Cerebellar cortex (tissue), 1 donor: Measurements from ENCODE around the gene HNRNPUL1.

Experiments used
- DNase-seq: peaks from one replicate; pipeline ENCODE4 v3.0.0-alpha.2; 2015; ENCODE audit warnings: low spot score

Gene HNRNPUL1

DNA sequence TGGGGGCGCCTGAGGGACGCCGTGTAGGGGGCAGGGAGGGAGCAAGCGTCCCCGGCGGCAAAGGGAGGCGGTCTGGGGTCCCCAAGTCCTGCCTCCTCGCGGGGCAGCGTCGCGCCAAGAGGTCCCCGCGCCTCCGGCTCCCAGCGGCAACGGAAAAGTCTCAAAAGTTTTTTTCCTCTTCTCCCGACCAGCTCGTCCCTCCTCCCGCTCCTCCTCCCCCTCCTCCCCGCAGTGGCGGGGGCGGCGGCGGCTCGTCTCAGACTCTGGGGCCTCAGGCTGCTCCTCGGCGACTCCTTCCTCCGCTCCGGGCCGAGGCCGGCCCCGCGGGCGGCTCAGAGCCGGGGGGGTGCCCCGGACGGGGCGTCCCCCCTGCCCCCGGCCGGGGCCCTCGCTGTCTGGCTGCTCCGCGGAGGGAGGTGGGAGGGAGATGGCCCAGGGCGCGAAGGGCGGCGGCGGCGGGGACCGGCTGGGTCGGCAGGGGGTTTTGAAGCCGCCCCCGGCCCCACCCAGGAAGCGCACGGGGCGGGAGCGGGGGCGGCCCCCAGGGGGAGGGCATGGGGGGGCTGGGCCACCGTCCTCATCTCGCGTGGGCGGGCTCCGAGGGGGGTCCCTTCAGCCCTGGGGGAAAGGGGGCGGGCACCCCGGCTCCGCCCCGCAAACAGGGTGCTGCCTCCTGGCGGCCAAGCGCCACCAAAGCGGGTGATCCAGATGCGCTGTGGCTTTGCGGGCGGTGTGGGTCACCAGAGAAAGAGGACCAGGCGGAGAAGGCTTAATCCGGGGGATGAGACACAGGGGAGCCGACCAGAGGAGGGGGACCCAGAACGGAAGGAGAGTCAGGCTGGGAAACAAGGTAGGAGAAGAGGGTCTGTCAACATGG, 89.5 kb downstream of the HNRNPUL1 start, which contains the start of gene TGFB1:
TSS of gene TGFB1 (minus strand) at position 457 of the 877 bp plus-strand sequence. CDS start 878 bp downstream, outside the sequence.
- peak; percentile 44 for DNase-seq

DNA sequence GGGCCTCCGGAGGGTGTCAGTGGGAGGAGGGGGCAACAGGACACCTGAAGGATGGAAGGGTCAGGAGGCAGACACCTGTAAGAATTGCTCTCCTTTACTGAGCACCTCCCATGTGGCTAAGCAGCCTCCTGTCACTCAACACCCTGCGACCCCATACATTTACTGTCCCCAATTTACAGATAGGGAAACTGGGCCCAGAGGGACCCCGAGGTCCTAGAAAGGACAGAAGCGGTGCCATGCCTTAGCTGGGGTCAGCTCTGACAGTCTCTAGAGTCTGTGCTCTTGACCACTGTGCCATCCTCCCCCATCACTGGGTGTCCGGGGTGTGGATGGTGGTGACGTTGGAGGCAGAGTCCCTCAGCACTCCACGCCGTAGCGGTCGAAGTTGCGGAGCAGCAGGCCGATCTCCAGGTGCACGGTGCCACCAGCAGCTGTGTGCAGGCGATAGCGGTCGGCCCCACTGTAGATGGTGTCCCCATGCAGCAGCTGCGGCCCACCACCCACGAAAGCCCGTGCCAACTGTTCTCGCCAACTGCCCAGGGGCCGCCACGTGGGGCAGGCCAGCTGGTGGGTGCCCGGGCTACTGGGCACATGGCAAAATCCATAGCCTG, 90.3 kb downstream of the HNRNPUL1 start:
- no peak for DNase-seq

DNA sequence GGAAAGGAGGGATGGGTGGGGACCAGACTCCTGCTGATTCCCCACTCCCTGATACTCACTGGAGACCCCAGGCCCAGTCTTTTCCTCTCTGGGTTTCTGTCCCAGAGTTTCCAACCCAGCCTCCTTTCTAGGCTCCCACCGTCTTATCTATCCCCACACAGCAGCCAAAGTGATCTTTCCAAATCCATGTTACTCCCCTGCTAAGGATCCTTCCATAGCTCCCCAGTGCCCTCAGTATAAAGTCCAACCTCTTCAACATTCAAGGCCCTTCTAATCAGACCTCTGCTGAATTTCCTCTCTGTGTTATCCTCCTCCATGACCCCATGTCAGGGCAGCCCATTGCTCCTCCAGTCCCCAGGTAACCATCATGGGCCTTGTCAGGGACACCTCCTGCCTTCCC, 90.9 kb downstream of the HNRNPUL1 start:
- no peak for DNase-seq

DNA sequence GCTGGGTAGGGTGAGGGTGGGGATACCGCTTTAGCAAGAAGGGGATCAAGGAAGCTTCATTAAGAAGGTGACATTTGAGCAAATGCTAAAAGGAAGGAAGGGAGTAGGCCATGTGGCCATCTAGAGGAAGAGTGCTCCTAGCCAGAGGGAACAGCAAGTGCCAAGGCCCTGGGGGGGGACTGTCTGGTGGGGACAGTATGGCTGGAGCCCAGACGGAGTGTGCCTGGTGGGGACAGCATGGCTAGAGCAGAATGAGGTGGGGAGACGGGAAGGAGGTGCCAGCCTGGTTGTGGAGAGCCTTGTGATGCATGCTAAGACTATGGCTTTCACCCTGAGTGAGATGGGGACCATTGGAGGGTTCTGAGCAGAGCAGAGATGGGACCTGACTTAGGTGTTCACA, 91.6 kb downstream of the HNRNPUL1 start:
- no peak for DNase-seq

DNA sequence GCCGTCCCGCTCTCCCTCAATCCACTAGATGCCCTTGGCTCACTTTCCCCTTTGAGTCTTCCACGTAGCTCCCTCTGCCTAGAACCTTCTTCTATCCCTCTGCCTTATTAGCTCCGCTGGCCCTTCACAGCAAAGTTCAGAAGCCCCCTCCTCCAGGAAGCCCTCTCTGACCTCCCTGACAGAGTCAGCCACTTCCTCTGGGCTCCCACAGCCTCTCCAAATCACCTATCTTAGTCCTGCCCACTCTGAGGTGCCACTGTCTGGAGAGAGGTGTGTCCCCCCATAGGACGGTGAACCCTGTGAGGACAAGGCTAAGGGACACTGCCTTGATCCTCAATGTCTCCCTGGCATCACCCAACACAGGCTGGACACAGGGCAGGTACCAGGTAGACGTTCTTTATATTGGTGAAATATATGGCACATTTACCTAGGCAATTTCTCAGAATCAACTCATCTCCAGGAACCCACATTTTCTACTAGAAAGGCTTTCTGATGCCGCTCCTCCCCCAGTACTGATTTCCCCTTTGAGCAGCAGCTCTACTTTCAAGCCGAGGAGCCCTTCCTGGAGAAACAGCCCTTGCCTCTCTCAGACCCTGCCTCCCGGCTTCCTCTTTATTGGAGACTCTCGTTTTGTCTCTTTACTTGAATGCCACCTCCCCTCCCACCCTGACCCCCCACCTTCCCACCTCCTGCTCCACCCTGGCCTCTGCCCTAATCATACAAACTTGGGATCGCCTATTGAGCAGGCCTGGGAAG, 93.0 kb downstream of the HNRNPUL1 start:
- no peak for DNase-seq
